K562 (cell line): Measurements from ENCODE around the gene RPS23. TPM values are rescaled to one million over a fixed set of nuclear protein-coding genes. Genes with fewer than 3 reads are reported as not detected.

Experiments used
- DEAF1 ChIP-seq: fragments of 450-650 bp; formaldehyde crosslinking; IDR thresholded peaks from 2 replicates; pipeline ENCODE4 v1.4.0; 2020; ENCODE audit warnings: mild to moderate bottlenecking, moderate library complexity
- DLX4 ChIP-seq: fragments of 250-450 bp; sonication (Bioruptor Pico); IDR thresholded peaks from 2 replicates; pipeline ENCODE4 v1.6.1; 2021; ENCODE audit warnings: mild to moderate bottlenecking
- DNMT1 ChIP-seq: fragments of 450-650 bp; IDR thresholded peaks from 2 replicates; pipeline ENCODE4 v1.6.1; 2016; ENCODE audit warnings: antibody characterized with exemption, mild to moderate bottlenecking
- FOXP1 ChIP-seq: sonication (generic); formaldehyde crosslinking; IDR thresholded peaks from 2 replicates; pipeline ENCODE4 v1.8.0; 2022; ENCODE audit warnings: mild to moderate bottlenecking, missing genetic modification reagents
- GATAD2A ChIP-seq: fragments of 450-650 bp; IDR thresholded peaks from 2 replicates; pipeline ENCODE4 v1.6.1; 2017
- GTF2B ChIP-seq: IDR thresholded peaks from 2 replicates; pipeline ENCODE4 v1.6.1; 2011; ENCODE audit not compliant: insufficient read length; ENCODE audit errors: extremely low read depth
- HEY1 ChIP-seq: fragments of 250-450 bp; sonication (Bioruptor Pico); IDR thresholded peaks from 2 replicates; pipeline ENCODE4 v1.5.0; 2020; ENCODE audit warnings: mild to moderate bottlenecking, moderate library complexity, borderline replicate concordance
- NR2C1 ChIP-seq, 2 experiments: fragments of 450-650 bp; IDR thresholded peaks; 2 replicates each; pipeline ENCODE4 v1.6.1; 2017; ENCODE audit warnings: mild to moderate bottlenecking in 2 of 2, antibody characterized with exemption in 1 of 2, inconsistent platforms in 1 of 2, missing compliant biosample characterization in 1 of 2, missing genetic modification characterization in 1 of 2
- PPARD ChIP-seq: fragments of 250-450 bp; sonication (Bioruptor Pico); IDR thresholded peaks from 2 replicates; pipeline ENCODE4 v1.8.0; 2022; ENCODE audit warnings: inconsistent platforms, mild to moderate bottlenecking, moderate library complexity
- RBM25 ChIP-seq: fragments of 200-400 bp; formaldehyde crosslinking; IDR thresholded peaks from 2 replicates; pipeline ENCODE4 v1.6.1; 2018; ENCODE audit warnings: low read length, low read depth, moderate library complexity; ENCODE audit not compliant: severe bottlenecking
- SAFB2 ChIP-seq: fragments of 200-400 bp; formaldehyde crosslinking; IDR thresholded peaks from 2 replicates; pipeline ENCODE4 v1.6.1; 2018; ENCODE audit warnings: borderline replicate concordance, low read length, low read depth, moderate library complexity; ENCODE audit not compliant: severe bottlenecking
- STAT5A ChIP-seq: IDR thresholded peaks from 2 replicates; pipeline ENCODE4 v1.6.1; 2012; ENCODE audit warnings: low read length, inconsistent platforms, borderline replicate concordance
- TSC22D4 ChIP-seq: fragments of 450-650 bp; IDR thresholded peaks from 2 replicates; pipeline ENCODE4 v1.6.1; 2016; ENCODE audit warnings: missing genetic modification characterization, missing biosample characterization, control low read depth
- ZBTB17 ChIP-seq: fragments of 450-650 bp; formaldehyde crosslinking; IDR thresholded peaks from 2 replicates; pipeline ENCODE4 v1.4.0; 2020; ENCODE audit warnings: mild to moderate bottlenecking
- ZNF395 ChIP-seq: fragments of 200-800 bp; sonication (Bioruptor generic); IDR thresholded peaks from 2 replicates; pipeline ENCODE4 v1.6.1; 2017; ENCODE audit warnings: missing genetic modification characterization, missing compliant biosample characterization
- ZNF398 ChIP-seq: fragments of 250-450 bp; sonication (Bioruptor Pico); IDR thresholded peaks from 2 replicates; pipeline ENCODE4 v1.8.0; 2021; ENCODE audit warnings: moderate library complexity, mild to moderate bottlenecking, inconsistent platforms
- polyA plus RNA-seq, 8 experiments: library from polyadenylated mRNA; depleted of rRNA in 4 of 8; stranded (reverse) in 5 of 8; unstranded in 3 of 8; fragments of >200 nt; fragmentation: Nextera tagmentation in 2 of 8; fragmentation: Illumina TruSeq in 1 of 8; extraction: Ambion mirVana in 2 of 8; extraction: Trizol in 1 of 8; gene quantifications; 2 replicates each; pipeline versions ENCODE4 v1.2.1 to v1.2.3, GENCODE V29; 2011 to 2014; ENCODE audit warnings: inconsistent platforms in 1 of 8, missing spikeins in 1 of 8
- total RNA-seq, 7 experiments: library from RNA; depleted of rRNA in 6 of 7; stranded (reverse); fragments of >200 nt in 6 of 7; fragmentation: Illumina TruSeq in 2 of 7; extraction: Trizol in 2 of 7; gene quantifications; 2 replicates each; pipeline versions ENCODE4 v1.2.1 to v1.2.3, GENCODE V29; 2011 to 2021; ENCODE audit warnings: low replicate concordance in 1 of 7
- TF ChIP-seq, protein P1 (sequence below): sonication (generic); IDR thresholded peaks from 2 replicates; pipeline ENCODE4 v1.6.1; 2016
- TF ChIP-seq, protein P2 (sequence below): fragments of 450-650 bp; conservative IDR thresholded peaks from 2 replicates; pipeline ENCODE4 v1.6.1; 2016; ENCODE audit warnings: missing genetic modification characterization, low read depth, mild to moderate bottlenecking, control low read depth, missing compliant biosample characterization

Gene RPS23
- total and polyA plus RNA-seq, 9 of the 15 experiments (the other 6 are each of a cell fraction or from before 2014, with no cell fraction given): 3,252 to 10,689 (median 6,302) TPM

DNA sequence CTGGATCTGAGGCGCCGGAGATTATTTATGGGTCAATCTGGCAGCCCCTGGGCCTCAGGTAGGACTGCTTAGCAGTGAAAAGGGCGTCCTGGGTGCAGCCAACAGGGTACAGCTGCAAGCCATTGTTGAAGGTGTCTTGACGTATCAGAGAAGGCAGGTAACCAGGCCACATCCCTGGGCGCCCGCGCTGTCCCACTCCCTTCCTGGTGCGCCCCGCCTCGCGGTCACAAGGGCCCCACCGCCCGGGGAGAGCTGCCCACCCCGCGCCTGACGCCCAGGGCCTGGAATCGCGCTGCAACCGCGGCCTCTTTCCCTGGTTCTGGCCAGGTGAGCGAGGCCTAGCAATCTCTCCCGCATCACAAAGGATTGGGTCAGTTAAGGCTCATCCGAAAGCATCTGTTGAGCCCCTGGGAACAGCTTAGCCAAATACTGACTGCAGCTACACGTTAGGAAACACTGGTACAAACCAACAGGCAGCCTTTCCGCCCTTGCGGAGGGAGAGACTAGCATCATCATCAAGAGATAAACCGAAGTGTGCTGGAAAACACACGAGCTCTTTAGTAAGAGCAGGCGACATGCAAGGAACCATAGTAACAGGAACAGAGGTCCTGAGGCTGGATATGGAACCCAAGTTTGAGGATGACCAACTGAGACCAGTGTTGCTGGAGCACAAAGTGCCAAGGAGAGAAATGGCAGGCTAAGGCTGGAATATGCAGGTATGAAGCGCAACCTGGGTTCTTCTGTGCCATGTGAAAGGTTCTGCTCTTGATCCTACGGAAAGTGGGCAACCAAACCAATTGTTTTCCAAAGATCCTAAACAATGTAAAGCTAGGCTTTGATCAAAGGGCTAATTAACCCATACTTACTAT is 3.6 kb downstream of the RPS23 start (continued):
- TF ChIP-seq GTF2B: no peak
- TF ChIP-seq ZNF398 (CRISPR knock-in tag): no peak
- no peak for TF ChIP-seq RBM25
- no peak; the same call in 1 of the 2 replicates for TF ChIP-seq STAT5A
- TF ChIP-seq TSC22D4 (tag): no peak
- TF ChIP-seq, protein P1, sequence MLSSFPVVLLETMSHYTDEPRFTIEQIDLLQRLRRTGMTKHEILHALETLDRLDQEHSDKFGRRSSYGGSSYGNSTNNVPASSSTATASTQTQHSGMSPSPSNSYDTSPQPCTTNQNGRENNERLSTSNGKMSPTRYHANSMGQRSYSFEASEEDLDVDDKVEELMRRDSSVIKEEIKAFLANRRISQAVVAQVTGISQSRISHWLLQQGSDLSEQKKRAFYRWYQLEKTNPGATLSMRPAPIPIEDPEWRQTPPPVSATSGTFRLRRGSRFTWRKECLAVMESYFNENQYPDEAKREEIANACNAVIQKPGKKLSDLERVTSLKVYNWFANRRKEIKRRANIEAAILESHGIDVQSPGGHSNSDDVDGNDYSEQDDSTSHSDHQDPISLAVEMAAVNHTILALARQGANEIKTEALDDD: no peak
- TF ChIP-seq DEAF1 (CRISPR knock-in tag): no peak
- no peak for TF ChIP-seq FOXP1 (CRISPR knock-in tag)
- peak; percentile 37; the same call in 1 of the 2 replicates for TF ChIP-seq ZBTB17
- no peak for TF ChIP-seq HEY1 (CRISPR knock-in tag)
- no peak for TF ChIP-seq ZNF395 (CRISPR knock-in tag)
- TF ChIP-seq, protein P2, sequence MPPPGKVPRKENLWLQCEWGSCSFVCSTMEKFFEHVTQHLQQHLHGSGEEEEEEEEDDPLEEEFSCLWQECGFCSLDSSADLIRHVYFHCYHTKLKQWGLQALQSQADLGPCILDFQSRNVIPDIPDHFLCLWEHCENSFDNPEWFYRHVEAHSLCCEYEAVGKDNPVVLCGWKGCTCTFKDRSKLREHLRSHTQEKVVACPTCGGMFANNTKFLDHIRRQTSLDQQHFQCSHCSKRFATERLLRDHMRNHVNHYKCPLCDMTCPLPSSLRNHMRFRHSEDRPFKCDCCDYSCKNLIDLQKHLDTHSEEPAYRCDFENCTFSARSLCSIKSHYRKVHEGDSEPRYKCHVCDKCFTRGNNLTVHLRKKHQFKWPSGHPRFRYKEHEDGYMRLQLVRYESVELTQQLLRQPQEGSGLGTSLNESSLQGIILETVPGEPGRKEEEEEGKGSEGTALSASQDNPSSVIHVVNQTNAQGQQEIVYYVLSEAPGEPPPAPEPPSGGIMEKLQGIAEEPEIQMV (tag): no peak
- no peak for TF ChIP-seq GATAD2A
- TF ChIP-seq NR2C1 (IDR thresholded peaks at IDR 0.05): no peak
- no peak for TF ChIP-seq NR2C1 (tag; IDR thresholded peaks at IDR 0.05)
- TF ChIP-seq DNMT1: no peak
- no peak for TF ChIP-seq PPARD (CRISPR knock-in tag)
- no peak for TF ChIP-seq DLX4 (CRISPR knock-in tag)
- TF ChIP-seq SAFB2: no peak
